Activated naive CD4-positive, alpha-beta T cell treated with anti-CD3 and anti-CD28 coated beads, Interleukin-2, amount 50 U/mL, for 72 hours (primary cell): ENCODE results near the gene TXNDC5. TPM values are rescaled to one million over a fixed set of nuclear protein-coding genes. Genes with fewer than 3 reads are reported as not detected.

Experiments
- ATAC-seq, 2 donors: fragments of 150-1000 bp; cut with Tn5 transposase; 2 replicates each; pipeline ENCODE4 v1.10.0; 2021; ENCODE audit warnings: mild to moderate bottlenecking in 2 of 2, moderate library complexity in 2 of 2
- DNase-seq, 2 donors: peaks; one replicate each; pipeline ENCODE4 v3.0.0; 2021 to 2022; ENCODE audit warnings: low spot score in 2 of 2
- H3K27ac Mint-ChIP-seq, 2 donors: one replicate each; pipeline ENCODE4 v1.8.0; 2022; ENCODE audit warnings: mild to moderate bottlenecking in 2 of 2, mixed read lengths in 2 of 2
- H3K36me3 Mint-ChIP-seq, 2 donors: one replicate each; pipeline ENCODE4 v1.8.0; 2022; ENCODE audit warnings: mixed read lengths in 2 of 2
- H3K9me3 Mint-ChIP-seq, 2 donors: one replicate each; pipeline ENCODE4 v1.8.0; 2022; ENCODE audit warnings: mixed read lengths in 2 of 2
- total RNA-seq, 2 donors: library from RNA; stranded (reverse); gene quantifications; one replicate each; pipeline ENCODE4 v1.2.3, GENCODE V29; 2022

TXNDC5 gene
- total RNA-seq, 2 donors from 2014 or later, result 41.0 to 77.9 TPM

DNA sequence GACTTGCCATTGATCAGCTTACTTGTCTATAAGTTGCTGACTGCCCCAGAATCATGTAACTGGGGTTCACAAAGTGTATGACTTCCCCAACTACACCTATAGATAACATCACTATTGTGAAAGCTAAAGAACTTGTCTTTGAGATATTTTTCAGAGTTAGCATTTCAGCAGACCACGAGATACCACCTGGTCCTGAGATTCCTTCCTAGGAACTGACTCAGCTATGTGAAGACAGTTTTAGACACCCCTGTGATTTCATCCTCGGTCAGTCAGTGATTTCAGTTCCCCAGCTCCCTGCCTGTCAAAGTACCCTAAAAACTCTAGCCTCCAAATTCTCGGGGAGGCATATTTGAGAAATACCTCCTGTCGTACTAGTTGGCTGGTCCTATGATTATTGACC is 62.4 kb downstream of the TXNDC5 start:
- no peak for DNase-seq
- Mint-ChIP-seq H3K36me3 (peaks cover 6 to 7% of the 10 kb centered on the region in 2 donors), H3K27ac (no peak overlapping the region), H3K9me3 (peaks cover 5 to 7% of the 10 kb centered on the region in 2 donors)
- no peak for ATAC-seq

DNA sequence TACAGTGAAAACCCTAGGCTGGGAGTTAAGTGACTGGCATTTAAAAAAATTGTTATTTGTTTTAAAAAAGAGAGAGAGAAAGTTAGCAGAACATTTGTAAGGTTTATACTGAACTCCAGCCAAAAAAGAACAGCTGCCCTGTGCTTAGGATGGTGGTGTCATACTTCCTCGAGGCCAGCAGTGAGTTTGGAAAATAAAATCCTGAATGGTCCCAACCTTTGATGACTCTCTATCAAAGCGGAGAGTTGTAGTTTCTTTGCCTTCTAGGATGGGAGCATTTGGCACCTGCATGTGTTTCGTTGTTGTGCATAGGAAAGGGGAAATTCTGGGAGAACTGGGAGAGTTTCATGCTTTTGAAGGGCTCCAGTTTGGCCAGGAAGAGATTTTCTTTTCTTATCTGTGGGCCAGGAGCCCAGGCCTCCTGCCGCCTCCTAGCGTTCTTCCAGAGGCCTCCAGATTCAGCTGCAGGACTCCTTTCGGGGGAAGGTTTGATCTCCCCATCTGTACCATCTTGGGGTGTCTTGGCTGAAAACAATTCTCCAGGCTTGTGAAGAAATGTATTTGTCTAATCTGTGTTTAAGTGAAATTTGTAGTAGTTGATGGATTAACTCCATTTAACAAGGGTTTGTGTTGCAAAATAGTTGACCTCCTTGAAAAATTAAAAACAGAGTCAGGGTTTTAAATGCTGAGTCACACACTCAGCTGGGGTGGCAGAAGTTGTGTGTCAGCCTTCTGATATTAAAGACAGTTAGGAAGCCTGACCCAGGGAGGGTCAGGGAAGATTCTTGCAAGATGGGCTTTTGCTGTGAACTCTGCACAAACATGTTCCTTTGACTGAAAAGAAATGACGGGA is 63.4 kb downstream of the TXNDC5 start:
- H3K27ac Mint-ChIP-seq, result no peak overlapping the region
- DNase-seq (no peak), ATAC-seq (no peak)
- no peaks in the 10 kb centered on the region for H3K36me3 Mint-ChIP-seq
- H3K9me3 Mint-ChIP-seq, result peaks cover 5 to 7% of the 10 kb centered on the region in 2 donors

DNA sequence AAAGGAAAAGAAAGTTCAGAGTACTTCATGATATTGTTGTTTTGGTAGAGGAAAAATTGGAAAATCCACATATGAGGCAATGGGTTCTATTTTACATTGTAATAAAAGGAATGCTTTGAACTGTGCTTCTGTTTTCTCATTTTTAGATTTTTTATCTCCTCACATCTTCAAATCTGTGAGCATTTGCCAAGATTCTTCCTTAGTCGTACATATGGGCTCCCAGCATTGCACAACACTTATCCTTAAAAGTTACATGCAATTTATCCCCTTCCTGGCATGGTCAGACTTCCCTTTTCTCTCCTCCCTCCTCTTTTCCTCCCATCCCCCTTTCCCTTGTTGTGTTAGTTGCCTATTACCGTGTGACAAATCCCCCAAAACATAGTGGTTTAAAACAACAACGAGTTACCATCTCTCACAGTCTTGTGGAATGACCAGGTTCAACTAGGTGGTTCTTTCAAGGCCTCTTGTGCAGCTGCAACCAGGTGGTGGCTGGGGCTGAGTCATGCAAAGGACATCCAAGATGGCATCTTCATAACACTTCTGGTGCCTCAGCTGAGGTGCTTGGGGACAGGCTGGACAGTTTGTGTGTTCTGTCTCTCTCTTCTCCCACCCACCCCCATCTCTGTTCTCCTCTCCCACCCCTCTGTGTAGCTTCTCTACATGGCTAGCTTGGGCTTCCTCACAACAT is 68.7 kb downstream of the TXNDC5 start:
- no peak for ATAC-seq
- DNase-seq, result no peak
- Mint-ChIP-seq H3K9me3 (no peaks in the 10 kb centered on the region), H3K27ac (no peak overlapping the region), H3K36me3 (no peaks in the 10 kb centered on the region)

DNA sequence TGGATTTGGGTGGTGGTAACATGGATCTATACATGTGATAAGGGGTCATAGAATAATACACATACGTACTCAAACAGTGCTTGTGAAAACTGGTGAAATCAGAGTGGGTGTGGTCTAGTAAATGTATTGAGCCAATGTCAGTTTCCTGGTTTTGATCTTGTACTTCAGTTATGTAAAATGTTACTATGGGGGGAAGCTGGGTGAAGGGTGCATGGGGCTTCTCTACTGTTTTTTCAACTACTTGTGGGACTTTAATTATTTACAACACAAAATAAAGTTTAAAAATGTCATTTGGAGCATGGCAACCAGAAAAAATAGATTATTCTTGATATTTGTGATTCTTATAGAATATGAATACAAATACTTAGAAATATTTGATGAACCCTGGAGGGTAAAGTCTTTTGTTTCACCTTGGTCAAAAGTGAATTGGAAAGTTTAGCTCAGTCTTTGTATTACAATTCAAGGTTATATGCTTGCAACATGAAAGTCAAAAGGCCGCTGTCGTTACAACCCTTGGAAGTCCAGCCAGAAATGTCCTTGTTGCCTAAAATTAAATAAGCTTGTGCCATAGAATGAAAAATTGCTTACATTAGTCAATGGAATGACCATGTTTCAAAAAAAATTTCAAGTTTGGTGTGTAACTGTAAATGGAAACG is 74.1 kb downstream of the TXNDC5 start:
- no peak for DNase-seq
- H3K9me3 Mint-ChIP-seq, result no peaks in the 10 kb centered on the region
- no peaks in the 10 kb centered on the region for H3K36me3 Mint-ChIP-seq
- no peak overlapping the region for H3K27ac Mint-ChIP-seq
- no peak for ATAC-seq

DNA sequence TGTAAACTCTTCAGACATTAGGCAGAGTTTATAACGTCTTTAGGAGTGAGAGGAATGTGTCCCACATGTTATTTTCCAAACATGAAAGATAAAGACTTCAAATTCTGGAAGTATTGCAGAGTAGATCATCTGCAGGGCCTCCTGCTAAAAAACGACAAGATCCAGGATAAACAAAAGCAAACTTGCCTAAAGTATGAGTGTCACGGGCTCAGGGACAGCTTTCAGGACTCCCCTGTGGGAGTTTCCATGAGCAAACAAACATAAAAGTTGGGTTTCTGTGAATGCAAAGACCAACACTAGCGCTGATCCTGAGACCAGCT is 76.9 kb downstream of the TXNDC5 start:
- no peak for ATAC-seq
- peaks cover 10 to 11% of the 10 kb centered on the region in 2 donors for H3K9me3 Mint-ChIP-seq
- DNase-seq, result no peak
- no peak overlapping the region for H3K27ac Mint-ChIP-seq
- H3K36me3 Mint-ChIP-seq, result no peaks in the 10 kb centered on the region

DNA sequence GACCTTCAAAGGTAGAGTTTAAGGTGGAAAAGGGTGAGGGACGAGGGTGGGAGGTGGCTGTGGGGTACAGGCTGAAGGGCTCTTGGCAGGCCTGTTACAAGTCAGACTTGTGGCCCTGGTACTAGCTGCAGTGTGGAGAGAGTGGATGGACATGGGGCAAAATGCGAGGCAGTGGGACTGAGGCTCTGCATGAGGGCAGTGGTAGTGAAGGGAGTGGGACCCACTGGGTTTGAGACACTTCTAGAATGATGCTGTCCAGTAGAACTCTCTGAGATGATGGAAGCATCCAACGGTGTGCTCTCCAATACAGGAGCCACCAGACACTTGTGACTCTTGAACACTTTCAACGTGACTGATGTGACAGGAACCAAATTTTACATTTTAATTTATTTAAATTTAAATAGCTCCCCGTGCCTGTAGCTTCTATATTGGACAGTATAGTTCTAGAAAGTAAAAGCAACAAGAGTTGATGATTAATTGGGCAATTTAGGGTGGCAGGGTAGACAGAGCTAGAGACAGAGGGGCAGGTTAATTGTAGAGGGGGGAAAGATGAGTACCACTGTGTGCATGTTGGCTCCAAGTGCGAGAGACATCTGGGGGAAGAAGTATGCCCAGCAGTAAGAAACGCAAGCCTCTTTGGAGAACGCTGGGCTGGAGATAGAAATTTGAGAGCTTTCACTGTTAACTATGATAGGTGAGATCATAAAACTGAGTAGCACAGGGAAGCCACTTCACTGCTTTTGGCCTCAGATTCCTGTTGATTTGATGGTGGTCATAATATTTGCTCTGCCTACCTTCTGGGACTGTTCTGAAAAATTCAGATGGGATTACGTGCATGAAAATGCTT is 77.5 kb downstream of the TXNDC5 start:
- peaks cover 10 to 11% of the 10 kb centered on the region in 2 donors for H3K9me3 Mint-ChIP-seq
- ATAC-seq (no peak), DNase-seq (no peak)
- H3K27ac Mint-ChIP-seq, result no peak overlapping the region
- no peaks in the 10 kb centered on the region for H3K36me3 Mint-ChIP-seq

Other genes with a start within 250 kb of the TXNDC5 start
- gene BMP6, start 184.7 kb downstream of the TXNDC5 start, total RNA-seq, result not detected
- 10 to 100 TPM; 25.8 to 26.1 TPM for gene BLOC1S5, start 153.6 kb upstream of the TXNDC5 start, total RNA-seq
- 10 to 100 TPM; 55.9 to 65.2 TPM for gene EEF1E1, start 191.8 kb upstream of the TXNDC5 start, total RNA-seq